Endothelial cell of umbilical vein (primary cell): Measurements from ENCODE around the gene REG1A. TPM values are rescaled to one million over a fixed set of nuclear protein-coding genes. Genes with fewer than 3 reads are reported as not detected.

Source experiments
- BruUV-seq: library from RNA; stranded (reverse); fragments of 400-500 nt; replicated peaks from 2 replicates; lab custom pipeline; 2021; lab: Mats Ljungman, UMichigan
- CTCF ChIA-PET: fragments of 300-600, 350-600 bp; sonication (Branson Sonifier 250); formaldehyde crosslinking; loops from one replicate; lab custom pipeline; 2021; ENCODE audit warnings: antibody characterized with exemption, inconsistent platforms; lab: Charles Lee
- POLR2A ChIA-PET: fragments of 300-600, 350-600 bp; sonication (Branson Sonifier 250); formaldehyde crosslinking; loops from one replicate; lab custom pipeline; 2021; ENCODE audit warnings: antibody characterized with exemption, inconsistent platforms; lab: Charles Lee
- DNase-seq: peaks from one replicate; pipeline ENCODE4 v3.0.0-alpha.2; 2011; ENCODE audit warnings: low read depth, low spot score
- FAIRE-seq: peaks from 2 replicates; lab custom pipeline; 2011; peaks lifted over from hg19 to GRCh38; lab: Jason Lieb, UNC
- H2AFZ ChIP-seq: 2 replicates; pipeline ENCODE4 v1.6.0; 2012; ENCODE audit warnings: low read depth, low read length, control low read depth, inconsistent platforms
- H3K27ac ChIP-seq: 2 replicates; pipeline ENCODE4 v1.5.1; 2011; ENCODE audit warnings: low read depth, mild to moderate bottlenecking, control low read depth, low read length, moderate library complexity; ENCODE audit not compliant: insufficient read depth
- H3K27me3 ChIP-seq, 2 experiments: 2 replicates each; pipeline versions ENCODE4 v1.6.0 to v1.6.1; 2011; ENCODE audit warnings: low read length in 2 of 2, mixed read lengths in 1 of 2; ENCODE audit not compliant: control insufficient read depth in 2 of 2, insufficient read depth in 2 of 2
- H3K36me3 ChIP-seq, 2 experiments: 2 replicates in 1 of 2; 3 replicates in 1 of 2; pipeline ENCODE4 v1.5.1; 2011; ENCODE audit warnings: low read length in 2 of 2, mild to moderate bottlenecking in 1 of 2, moderate library complexity in 1 of 2; ENCODE audit not compliant: control insufficient read depth in 2 of 2, insufficient read depth in 2 of 2; ENCODE audit errors: extremely low read depth in 1 of 2
- H3K4me1 ChIP-seq: 3 replicates; pipeline ENCODE4 v1.5.1; 2011; ENCODE audit warnings: mild to moderate bottlenecking, low read length; ENCODE audit not compliant: control insufficient read depth, insufficient read depth; ENCODE audit errors: extremely low read depth
- H3K4me2 ChIP-seq: 2 replicates; pipeline ENCODE4 v1.6.1; 2011; ENCODE audit warnings: low read length, control low read depth, mixed read lengths; ENCODE audit not compliant: insufficient read depth
- H3K4me3 ChIP-seq, 3 experiments: fragments of 200-600 bp in 1 of 3; sonication (generic), shearing (Covaris generic) in 1 of 3; replicated peaks in 1 of 3; 2 replicates each; pipeline ENCODE4 v1.5.1; 2011 to 2016; ENCODE audit warnings: control low read depth in 3 of 3, low read length in 3 of 3, mild to moderate bottlenecking in 2 of 3, inconsistent platforms in 1 of 3, low read depth in 1 of 3, moderate library complexity in 1 of 3; ENCODE audit not compliant: insufficient read depth in 1 of 3
- H3K79me2 ChIP-seq: 2 replicates; pipeline ENCODE4 v1.6.0; 2012; ENCODE audit warnings: low read length, inconsistent platforms; ENCODE audit not compliant: control insufficient read depth, insufficient read depth
- H3K9ac ChIP-seq: replicated peaks from 2 replicates; pipeline ENCODE3; 2011; ENCODE audit warnings: low read length, control low read depth; ENCODE audit not compliant: insufficient read depth; ENCODE audit errors: extremely low read depth
- H3K9me1 ChIP-seq: replicated peaks from 3 replicates; pipeline ENCODE4 v1.6.0; 2011; ENCODE audit warnings: mild to moderate bottlenecking, low read length; ENCODE audit not compliant: control insufficient read depth, insufficient read depth; ENCODE audit errors: extremely low read depth
- H3K9me3 ChIP-seq: replicated peaks from 2 replicates; pipeline ENCODE4 v1.5.1; 2012; ENCODE audit warnings: low read length, inconsistent platforms; ENCODE audit not compliant: control insufficient read depth, insufficient read depth
- H4K20me1 ChIP-seq: replicated peaks from 2 replicates; pipeline ENCODE3; 2011; ENCODE audit warnings: mild to moderate bottlenecking, low read length; ENCODE audit not compliant: control insufficient read depth, insufficient read depth; ENCODE audit errors: extremely low read depth
- EZH2 ChIP-seq: IDR thresholded peaks from 2 replicates; pipeline ENCODE4 v1.6.1; 2012; ENCODE audit warnings: borderline replicate concordance, low read depth, mild to moderate bottlenecking, moderate library complexity, low read length, inconsistent platforms; ENCODE audit not compliant: severe bottlenecking
- FOS ChIP-seq: IDR thresholded peaks from 2 replicates; pipeline ENCODE4 v1.6.1; 2011; ENCODE audit warnings: mild to moderate bottlenecking, low read length, moderate library complexity, borderline replicate concordance; ENCODE audit not compliant: insufficient read depth
- GATA2 ChIP-seq: IDR thresholded peaks from 2 replicates; pipeline ENCODE4 v1.7.0; 2011; ENCODE audit warnings: low read depth, mild to moderate bottlenecking, moderate library complexity, mixed read lengths, low read length; ENCODE audit not compliant: insufficient read length, insufficient read depth
- JUN ChIP-seq: IDR thresholded peaks from 2 replicates; pipeline ENCODE4 v1.6.1; 2011; ENCODE audit warnings: borderline replicate concordance, low read depth; ENCODE audit not compliant: insufficient read length, insufficient read depth
- MAX ChIP-seq: IDR thresholded peaks from 2 replicates; pipeline ENCODE4 v1.6.1; 2011; ENCODE audit not compliant: insufficient read depth, insufficient read length
- MYC ChIP-seq: IDR thresholded peaks from one replicate; pipeline ENCODE4 v1.6.1; 2011; ENCODE audit warnings: mild to moderate bottlenecking, low read depth, low read length
- POLR2A ChIP-seq: IDR thresholded peaks from 2 replicates; pipeline ENCODE4 v1.6.1; 2012; ENCODE audit warnings: low read depth, mild to moderate bottlenecking, control low read depth, low read length
- POLR2AphosphoS5 ChIP-seq: IDR thresholded peaks from 2 replicates; pipeline ENCODE4 v1.6.1; 2012; ENCODE audit warnings: low read depth, mild to moderate bottlenecking, control low read depth, low read length, moderate library complexity; ENCODE audit not compliant: insufficient read depth
- dilution Hi-C: fragments of 300-500 bp; cut with MboI; formaldehyde crosslinking; loops from one replicate; pipeline ENCODE4 v1.15.0; 2019; ENCODE audit warnings: low sequenced_read_pairs; ENCODE audit not compliant: extremely low pct_ligation_motif_present
- intact Hi-C: fragments of 100-400 bp; cut with micrococcal nuclease; formaldehyde crosslinking; loops from one replicate; pipeline ENCODE4 v1.10.0; 2022
- polyA plus RNA-seq, 4 experiments: library from polyadenylated mRNA; depleted of rRNA in 3 of 4; stranded (reverse) in 3 of 4; unstranded in 1 of 4; fragments of >200 nt; gene quantifications; 2 replicates each; pipeline versions ENCODE4 v1.2.1 to v1.2.3, GENCODE V29; 2011 to 2012; ENCODE audit warnings: missing spikeins in 1 of 4
- total RNA-seq: library from RNA; stranded (reverse); gene quantifications from 2 replicates; pipeline ENCODE4 v1.2.3, GENCODE V29; 2021

REG1A gene
- total and polyA plus RNA-seq, 2 donors (not counting 3 experiments of a cell fraction or from before 2014, with no cell fraction given), result not detected

GRCh38 chr2:79125721-79125985 is 5.4 kb downstream of the REG1A start:
- no peaks in the 10 kb centered on the region for H4K20me1 ChIP-seq
- H3K4me2 ChIP-seq, result no peak overlapping the region
- no peaks in the 10 kb centered on the region for H3K27me3 ChIP-seq
- no peaks in the 10 kb centered on the region for H3K79me2 ChIP-seq
- H3K4me1 ChIP-seq, result no peaks in the 10 kb centered on the region
- FAIRE-seq (no peak), DNase-seq (no peak)
- H3K9ac ChIP-seq, result no peak overlapping the region
- POLR2A ChIA-PET, result no interaction called here
- H3K9me3 ChIP-seq, result peaks cover 1% of the 10 kb centered on the region
- no peaks in the 10 kb centered on the region for H3K36me3 ChIP-seq
- no TSS peak for BruUV-seq
- no peaks in the 10 kb centered on the region for H3K9me1 ChIP-seq
- dilution Hi-C loops, result no loop called here
- TF ChIP-seq POLR2AphosphoS5 (no peak), FOS (no peak), JUN (no peak), MAX (no peak), EZH2 (no peak)
- intact Hi-C loops, result no loop called here
- H3K4me3 ChIP-seq, result no peak overlapping the region
- CTCF ChIA-PET, result no interaction called here
- no peak overlapping the region for H2AFZ ChIP-seq
- H3K27ac ChIP-seq, result no peak overlapping the region

GRCh38 chr2:79128406-79128805 is 8.1 kb downstream of the REG1A start:
- ChIA-PET CTCF (no interaction called here), POLR2A (no interaction called here)
- H3K27me3 ChIP-seq, result no peaks in the 10 kb centered on the region
- no peak overlapping the region for H3K27ac ChIP-seq
- H3K4me1 ChIP-seq, result no peaks in the 10 kb centered on the region
- no peaks in the 10 kb centered on the region for H3K9me1 ChIP-seq
- dilution Hi-C loops, result no loop called here
- DNase-seq (no peak), FAIRE-seq (no peak)
- BruUV-seq, result no TSS peak
- H3K9ac ChIP-seq, result no peak overlapping the region
- no peak overlapping the region for H3K4me2 ChIP-seq
- H4K20me1 ChIP-seq, result no peaks in the 10 kb centered on the region
- H3K4me3 ChIP-seq, result no peak overlapping the region
- H2AFZ ChIP-seq, result no peak overlapping the region
- H3K36me3 ChIP-seq, result no peaks in the 10 kb centered on the region
- intact Hi-C loops, result no loop called here
- peaks cover 8% of the 10 kb centered on the region for H3K9me3 ChIP-seq
- no peaks in the 10 kb centered on the region for H3K79me2 ChIP-seq
- TF ChIP-seq GATA2 (no peak), MYC (no peak), EZH2 (no peak), MAX (no peak), POLR2A (no peak)
